Middle frontal gyrus (tissue), 1 donor: ENCODE data around the gene NYNRIN.

Experiments
- DNase-seq: peaks from one replicate; pipeline ENCODE4 v3.0.0-alpha.2; 2015; ENCODE audit warnings: low spot score; ENCODE audit errors: extremely low spot score

The NYNRIN gene

DNA sequence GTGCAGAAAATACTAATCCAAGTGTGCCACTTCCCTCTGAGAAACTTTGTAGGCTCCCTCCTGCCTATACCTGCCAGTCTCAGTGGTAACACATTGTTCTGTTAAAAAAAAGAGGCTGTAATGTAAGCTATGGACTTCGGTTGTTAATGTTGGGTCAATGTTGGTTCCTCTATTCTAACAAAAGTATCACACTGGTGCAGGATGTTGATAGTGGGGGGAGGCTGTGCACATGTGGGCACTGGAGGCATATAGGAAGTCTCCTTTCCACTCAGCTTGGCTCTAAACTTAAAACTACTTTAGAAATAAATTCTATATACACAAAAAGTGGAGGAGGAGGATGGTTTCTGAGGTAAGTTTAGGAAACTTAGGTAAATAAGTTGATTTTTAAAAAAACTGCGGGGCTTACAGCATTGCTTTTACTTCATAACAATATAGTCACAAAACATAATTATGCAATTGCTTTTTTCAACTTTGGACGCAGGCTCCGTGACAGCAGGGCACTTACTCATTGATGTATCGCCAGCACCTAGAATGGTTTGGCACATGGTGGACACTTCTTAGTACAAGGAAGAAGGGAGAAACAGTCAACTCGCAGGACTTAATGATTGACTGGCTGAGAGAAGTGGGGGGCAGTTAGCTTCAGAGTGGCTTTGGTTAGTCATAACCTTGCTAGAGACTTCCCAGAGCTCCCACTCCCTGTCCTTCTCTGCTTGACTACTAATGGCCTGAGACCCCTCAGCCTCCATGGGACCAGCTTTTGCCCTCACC, 7.9 kb upstream of the NYNRIN start:
- DNase-seq, result no peak

DNA sequence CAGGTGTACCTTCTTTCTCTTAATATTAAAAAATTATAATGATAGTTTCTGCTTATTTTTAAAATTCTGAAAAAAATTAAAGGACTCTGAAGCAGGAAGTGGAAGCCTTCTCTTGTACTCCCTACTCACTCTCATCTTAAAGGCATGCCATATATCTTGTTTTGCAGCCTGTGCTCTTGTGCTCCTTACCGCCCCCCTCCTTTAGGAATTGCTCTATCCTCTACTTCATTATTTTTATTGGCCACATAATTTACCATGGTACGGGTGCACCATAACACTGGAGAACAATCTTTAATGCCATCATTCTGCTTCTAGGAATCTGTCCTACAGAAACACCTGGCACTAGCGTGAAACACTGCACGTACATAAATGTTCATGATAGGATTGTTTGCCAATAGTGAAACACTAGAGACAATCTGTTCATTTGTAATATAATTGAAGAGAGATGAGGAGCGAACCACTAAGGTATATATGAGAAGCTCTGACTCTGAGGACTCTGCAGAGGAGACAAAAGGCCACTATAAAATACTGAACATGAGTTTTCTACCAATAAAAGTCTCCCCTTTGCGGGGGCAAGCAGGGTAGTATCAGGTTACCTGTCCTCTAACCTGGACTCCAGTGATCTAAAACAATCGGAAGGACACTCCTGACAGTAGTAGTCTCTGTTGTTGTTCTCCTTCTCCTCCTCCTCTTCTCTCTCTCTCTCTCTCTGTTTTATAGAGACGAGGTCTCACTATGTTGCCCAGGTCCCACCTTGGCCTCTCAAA, 6.3 kb upstream of the NYNRIN start:
- no peak for DNase-seq

DNA sequence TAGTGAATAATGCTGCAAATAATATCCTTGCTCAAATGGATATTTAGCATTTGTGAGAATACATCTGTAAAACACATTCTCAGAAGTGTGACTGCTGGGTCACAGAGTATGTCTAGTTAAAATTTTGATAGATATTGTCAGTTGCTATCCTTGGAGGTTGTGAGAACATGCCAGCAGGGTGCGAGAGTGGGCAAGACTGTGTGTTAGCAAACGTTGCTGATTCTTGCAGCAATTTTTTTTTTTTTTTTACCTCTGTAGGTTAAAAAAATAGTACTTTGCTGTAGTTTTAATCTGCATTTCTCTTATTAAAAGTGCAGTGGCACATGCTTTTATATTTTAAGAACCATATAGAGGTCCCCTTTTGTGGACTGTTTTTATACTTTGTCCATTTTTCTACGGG, 4.5 kb upstream of the NYNRIN start:
- no peak for DNase-seq

DNA sequence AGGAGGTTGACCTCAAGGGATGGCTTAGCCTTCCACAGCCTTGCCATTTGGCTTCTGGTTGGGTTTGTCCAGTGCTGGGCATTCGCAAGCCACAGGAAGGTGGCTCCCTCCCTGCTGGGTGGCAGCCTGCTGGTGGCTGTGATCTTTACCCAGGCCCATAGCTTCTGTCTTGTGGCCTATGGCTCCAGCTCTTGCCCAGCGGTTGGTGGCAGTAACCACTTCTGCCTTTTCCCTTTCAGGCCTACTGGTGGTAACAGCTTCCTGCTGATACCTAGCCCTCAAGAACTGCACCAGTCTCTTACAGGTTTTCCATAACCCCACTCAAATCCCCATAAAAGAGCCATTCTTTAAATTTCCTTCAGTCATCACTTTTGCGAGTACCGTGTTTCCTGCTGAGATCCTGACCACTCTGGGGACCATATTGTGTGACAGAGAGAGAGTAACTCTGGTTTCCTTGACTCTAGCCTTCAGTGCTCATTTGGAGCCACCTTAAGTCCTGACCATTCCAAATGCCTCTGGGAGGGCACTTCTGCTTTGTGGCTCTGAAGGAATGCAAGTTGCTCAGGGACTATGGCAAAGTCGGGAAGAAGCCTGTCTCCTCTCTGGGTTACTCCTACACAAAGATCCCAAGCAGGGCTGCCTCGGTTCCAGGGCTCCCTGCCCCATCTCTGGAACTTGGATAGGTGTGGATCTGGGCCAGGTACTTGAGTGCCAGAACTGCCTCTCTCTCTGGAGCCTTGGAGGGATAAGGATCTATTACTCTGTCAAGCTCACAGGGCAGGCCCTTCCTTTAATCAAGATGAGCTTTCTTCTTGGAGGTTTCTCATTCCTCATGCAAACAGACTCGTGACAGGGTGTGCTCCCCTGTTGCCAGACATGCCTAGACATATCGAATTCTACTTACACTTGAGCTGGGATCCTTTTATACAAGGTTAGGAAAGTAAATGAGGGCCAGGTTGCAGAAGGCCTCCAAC, 2.9 kb upstream of the NYNRIN start:
- no peak for DNase-seq

DNA sequence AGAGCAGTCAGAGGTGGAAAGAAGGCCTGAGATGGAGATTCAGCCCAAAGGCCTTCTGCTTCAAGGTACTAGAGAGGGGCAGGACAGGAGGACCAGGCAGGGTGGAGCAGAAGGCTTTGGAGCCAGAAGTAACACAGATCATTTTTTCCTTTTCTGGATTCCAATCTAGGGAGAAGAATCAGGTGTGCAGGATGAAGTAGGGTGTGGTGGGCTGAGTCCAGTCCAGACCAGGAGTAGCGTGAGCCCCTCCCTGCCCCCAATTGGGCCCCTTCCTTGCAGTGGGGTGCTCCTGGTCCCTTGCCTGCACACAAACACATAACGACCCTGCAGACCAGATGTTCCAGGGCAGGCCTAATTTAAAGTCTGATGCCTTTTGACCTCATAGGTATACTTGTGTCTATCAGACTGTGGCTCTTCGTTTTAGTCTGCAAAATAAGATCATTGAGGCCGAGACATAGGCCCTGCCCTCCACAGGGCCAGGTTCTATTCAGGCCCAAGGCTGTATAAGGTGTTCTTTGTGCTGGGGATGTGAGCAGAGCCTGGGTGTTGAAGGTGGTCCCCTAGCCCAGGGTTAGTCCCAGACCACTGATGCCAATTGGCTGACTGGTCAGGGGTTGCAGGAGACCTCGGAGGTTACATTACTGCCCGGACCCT, 1.0 kb upstream of the NYNRIN start:
- DNase-seq, result no peak

DNA sequence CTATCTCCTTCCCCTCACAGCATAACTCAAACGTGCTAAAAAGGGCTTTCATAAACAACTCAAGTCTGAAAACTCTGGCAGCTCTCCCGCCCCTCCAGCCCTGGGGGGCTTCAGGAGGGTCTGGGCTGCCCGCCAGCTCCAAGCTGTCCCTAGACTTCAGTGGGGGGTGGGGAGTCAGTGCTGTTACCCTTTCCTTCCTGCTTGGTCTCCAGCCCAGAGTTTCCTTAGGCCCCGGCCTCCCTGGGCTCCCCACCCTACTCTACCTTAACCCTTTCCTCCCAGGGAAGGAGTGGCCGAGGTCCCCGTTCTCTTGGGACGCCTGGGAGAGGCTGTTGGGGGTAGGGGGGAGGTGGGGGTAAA, 530 bp upstream of the NYNRIN start:
- DNase-seq, result no peak

DNA sequence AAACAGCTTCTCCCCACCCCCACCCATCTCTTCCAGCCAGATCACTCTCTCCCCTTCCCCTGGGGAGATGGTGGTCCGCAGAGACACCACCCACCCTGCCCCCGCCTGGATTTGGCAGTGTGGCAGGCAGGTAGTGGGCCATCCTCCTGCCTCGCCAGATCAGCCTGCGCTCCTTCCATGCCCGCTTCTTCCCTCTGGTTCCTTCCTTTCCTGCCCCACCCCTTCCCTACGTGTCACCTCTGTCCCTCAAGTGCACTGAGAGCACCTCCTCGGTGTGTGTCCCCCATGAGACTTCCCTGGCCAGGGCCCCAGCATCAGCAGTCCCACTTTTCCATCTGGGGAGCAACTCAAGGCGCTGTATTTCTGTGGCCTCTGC, 632 bp downstream of the NYNRIN start:
- DNase-seq, result no peak

DNA sequence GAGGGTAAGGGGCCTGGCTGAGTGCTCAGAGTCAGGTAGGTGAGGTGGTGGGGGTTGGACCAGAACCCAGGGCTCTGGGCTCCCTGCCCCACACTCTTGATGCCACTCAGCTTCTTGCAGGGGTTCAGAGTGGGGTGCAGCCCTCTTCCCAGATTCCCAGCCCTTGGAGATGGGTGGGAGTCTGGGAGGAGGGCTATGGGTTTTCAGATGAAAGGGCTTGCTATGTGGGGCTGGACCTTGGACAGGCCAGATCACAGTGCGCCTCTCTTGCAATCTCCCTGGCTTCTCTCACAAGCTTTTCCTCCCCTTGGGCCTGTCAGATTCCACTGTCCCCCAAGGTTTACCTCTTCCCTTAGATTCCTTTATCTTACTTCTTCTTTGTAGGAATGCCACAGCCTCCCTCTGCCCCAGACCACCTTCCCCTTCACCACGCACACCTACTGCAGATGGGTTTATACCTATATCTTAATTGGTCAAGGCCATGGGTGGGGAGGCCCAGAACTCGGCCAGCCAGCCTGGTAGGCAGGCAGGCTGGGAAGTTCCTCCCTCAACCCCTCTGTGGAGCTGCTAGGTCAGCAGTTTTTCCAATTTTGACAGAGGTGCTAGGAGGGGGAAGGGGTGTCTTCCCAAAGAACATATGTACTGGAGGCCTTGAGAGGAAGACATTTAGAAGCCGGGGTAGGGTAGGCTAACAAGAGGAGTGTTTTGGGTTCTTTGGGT, 1.4 kb downstream of the NYNRIN start:
- DNase-seq, result no peak

DNA sequence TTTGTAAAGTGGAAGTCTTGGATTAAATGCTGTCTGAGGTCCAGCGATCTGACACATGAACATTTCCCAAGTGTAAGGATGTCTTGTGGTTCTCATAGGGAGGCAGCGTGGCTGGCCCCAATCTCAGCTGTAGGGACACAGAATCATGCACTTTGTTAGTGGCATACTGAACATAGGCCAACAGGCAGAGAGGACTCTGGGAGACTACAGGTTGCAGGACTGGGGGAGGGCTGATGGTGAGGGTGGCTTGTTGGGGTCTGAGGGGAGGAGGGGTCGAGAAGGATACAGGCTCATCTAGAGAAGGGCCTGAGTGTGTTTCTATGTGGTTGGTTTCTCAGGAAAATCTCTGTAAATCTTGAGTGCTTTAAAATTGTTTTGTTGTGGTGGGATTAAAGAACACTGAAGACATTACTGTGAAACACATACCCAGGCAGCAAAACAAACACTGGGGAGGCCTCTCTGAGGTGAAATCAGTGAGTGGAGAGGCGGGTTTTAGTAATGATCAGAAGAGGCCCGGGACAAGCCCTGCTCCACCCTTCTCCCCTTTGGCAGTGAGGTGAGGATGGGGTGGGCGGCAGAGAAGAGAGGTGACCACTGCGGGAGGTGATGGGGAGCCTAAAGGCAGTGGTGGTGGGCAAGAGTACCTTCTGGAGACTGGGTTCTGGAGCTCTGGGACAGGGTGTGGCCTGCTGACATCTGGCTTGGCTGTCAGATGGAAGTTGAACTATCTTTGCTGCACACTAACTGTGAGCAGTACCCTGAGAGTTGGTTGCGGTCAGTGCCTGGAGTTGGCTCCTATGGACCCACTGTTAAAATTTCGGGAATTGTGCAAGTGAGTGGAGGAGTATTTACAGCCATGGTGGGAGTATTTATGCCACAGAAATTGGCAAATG, 3.3 kb downstream of the NYNRIN start:
- DNase-seq, result no peak

DNA sequence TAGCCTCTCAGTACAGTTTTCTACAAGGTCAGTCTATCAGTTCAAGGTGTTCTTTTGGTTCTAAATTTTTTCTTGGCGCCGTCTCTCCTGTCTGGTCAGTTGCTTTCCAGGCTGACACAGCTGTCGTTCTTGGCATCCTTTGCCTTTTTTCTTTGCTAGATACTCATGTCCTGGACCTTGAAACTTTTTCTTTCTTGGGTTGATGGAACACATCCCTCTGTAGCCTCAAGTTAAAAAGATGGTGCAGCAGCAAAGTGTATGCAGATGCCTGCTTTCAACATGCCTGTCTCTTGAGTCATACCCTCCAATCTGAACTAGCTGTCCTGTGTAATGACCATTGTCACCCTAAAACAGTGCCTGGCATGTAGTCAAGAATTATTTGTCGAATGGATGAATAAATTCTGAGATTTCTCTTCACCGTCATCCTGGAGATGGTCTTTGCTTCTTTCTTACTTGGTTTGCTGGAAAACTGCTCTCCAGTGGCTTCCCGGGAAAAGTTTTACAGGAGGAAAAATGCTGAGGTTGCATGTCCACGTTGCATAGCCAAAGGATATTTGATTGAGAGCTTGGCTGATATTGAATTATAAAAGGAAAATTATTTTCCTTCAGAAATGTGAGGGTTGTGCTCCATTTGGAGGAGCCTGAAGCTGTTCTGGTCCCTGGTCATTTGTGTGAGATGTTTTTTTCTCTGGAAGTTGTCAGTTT, 4.6 kb downstream of the NYNRIN start:
- DNase-seq, result no peak

DNA sequence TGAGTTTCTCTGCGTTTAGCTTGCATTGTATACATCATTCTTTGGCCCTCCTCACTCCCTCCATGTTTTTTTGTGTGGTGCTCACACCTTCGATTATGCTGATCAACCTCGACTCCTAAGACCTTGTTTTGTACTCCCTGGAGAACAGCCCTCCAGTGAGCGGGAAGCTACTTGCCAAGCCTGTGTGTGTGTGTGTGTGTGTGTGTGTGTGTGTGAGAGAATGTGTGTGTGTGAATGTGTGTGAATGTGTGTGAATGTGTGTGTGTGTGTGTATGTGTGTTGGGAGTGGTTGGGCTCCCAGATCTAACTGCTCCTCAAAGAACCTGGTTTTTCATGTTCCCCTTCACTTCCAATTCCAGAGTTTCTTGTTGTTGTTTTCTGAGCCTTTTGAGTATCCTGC, 6.0 kb downstream of the NYNRIN start:
- DNase-seq, result no peak

DNA sequence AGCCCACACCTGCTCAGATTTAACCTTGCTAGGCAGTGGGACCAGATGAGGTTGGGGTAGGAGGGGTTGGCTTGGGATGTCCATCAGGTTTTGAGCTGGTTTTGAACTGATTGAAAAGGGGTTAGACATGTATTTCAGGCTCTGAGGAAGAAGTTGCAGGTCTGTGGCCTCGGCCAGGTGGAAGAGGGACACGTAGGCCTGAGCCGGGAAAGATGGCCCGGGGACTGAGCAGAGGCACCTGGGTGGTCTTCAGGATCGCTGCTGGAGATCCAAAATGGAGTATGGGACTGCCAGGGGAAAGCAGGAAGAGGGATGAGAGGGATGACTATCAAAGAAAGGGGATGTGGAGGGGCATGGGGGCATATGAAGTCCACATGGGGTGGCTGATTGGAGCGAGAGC, 7.6 kb downstream of the NYNRIN start:
- no peak for DNase-seq

DNA sequence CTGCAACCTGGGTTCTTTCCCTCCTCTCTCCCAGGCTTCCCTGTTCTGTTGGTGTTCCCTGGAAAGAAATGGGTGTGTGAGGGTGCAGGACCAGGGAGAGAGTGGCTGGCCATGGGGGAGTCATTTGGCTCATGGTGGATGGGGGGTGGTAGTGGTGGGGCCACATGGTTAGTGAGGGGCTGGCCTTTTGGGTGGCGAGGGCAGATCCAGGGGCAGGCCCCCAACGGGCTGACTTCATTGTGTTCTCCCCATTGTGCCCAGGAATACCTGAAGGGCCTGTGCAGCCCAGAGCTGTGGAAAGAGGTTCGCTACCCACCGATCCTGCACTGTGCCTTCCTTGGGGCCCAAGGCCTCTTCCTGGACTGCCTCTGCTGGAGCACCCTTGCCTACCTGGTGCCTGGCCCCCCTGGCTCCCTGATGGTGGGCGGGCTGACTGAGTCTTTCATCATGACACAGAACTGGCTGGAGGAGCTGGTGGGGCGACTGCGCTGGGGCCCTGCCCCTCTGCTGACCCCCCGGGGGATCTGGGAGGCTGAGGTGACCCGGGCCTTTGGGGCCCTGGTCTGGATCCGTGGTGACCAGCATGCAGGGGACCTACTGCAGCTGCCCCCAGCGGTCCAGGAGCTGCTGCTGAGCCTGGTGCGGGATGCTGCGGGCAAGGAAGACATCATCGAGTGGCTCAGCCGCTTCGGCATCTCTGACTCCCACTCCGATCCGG, 9.0 kb downstream of the NYNRIN start:
- no peak for DNase-seq

DNA sequence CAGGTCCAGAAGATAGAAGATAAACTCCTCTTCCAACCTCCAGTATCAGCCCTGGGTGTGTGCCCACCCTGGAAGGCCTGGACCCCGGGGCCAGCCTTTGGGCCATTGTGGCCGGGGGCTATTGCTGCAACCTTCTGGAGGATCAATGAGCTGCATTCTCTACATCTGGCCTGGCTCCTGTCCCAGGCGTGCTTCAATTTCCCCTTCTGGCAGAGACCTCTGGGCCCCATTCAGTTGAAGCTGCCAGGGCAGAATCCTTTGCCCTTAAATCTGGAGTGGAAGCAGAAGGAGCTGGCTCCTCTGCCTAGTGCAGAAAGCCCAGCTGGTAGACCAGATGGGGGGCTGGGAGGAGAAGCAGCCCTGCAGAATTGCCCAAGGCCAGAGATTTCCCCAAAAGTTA, 10.0 kb downstream of the NYNRIN start:
- no peak for DNase-seq

DNA sequence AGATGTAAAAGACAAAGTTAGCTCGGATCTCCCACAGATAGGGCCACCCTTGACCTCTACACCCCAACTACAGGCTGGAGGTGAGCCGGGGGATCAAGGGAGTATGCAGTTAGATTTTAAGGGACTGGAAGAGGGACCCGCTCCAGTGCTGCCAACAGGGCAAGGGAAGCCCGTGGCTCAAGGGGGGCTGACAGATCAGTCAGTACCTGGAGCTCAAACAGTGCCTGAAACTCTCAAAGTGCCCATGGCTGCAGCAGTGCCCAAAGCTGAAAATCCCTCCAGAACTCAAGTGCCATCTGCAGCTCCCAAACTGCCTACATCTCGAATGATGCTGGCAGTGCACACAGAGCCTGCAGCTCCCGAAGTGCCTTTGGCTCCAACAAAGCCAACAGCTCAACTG, 10.4 kb downstream of the NYNRIN start:
- no peak for DNase-seq

DNA sequence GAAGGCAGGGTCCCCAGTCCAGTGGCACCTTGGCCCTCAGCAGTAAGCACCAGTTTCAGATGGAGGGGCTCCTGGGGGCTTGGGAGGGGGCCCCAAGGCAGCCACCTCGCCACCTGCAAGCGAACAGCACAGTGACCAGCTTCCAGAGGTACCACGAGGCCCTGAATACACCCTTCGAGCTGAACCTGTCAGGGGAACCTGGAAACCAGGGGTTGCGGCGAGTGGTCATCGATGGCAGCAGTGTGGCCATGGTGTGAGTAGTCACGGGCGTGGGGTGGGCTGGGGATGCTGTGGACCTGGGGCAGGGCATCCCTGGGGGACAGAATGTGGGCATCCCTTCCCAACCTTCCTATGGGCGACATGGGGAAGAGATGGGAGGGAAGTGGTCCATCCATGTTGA, 11.2 kb downstream of the NYNRIN start:
- no peak for DNase-seq

DNA sequence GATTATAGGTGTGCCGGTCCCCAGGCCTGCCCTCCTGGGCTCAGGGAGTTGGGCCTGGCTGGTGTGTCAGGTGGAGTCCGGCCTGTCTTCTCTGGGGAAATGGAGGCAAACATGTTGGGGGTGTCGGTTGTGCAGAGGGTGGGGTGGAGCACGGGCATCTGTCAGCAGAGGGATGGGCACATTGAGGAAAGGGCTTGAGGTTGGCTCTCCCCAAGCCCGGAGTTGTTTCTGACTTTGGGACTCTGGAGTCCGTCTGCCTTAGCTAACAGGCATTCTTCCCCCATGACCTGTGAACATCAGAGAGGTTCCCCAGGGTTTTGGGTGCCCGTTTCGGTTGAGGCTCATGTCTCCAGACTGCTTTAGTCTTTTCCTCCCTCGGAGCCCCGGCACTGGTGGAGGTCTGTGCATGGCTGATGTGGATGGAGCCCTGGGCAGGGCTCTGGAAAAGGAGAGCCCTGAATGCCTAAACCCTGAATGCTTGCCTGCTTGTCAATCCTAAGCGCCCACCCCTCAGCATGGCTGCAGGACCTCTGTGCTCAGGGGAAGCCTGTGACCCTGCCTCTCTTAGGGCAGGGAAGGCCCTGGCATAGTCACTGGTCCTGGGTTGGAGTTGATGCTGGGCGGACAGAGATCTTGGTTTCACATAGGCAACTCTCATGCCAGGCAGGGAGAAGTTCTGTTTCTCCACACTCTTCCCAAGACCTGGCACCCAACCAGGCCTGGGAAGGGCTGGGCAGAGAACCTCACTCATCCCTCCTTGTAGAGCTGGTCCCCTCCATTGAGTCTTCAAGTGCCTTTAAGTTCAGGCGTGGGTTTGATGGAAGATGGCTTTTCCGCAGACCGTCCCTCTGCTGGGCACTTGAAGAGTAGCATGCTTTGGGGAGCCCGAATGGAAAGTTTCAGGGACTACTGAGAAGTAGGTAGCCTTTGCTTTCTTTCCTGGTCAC, 12.9 kb downstream of the NYNRIN start:
- no peak for DNase-seq
